ENCODE results near the gene ANKRD24. TPM values are rescaled to one million over a fixed set of nuclear protein-coding genes. Genes with fewer than 3 reads are reported as not detected.
"Not testable (repeated sequence)": the region's sequence is repeated elsewhere in the genome, so short reads cannot be mapped to it uniquely, and the experiment has no call there.

Gene ANKRD24
- polyA plus RNA-seq, 1 experiment, result 0.11 TPM

GRCh38 chr19:4267901-4268815, 85.7 kb downstream of the ANKRD24 start:
- DNase-seq (ENCODE audit: low read depth, low spot score), result no peak
- H3K27me3 ChIP-seq (ENCODE audit: control insufficient read depth, insufficient read depth, low read length), result no peaks in the 10 kb centered on the region
- POLR2A ChIA-PET, result interaction anchor here (0.6 to 1.1 kb wide), 4 partner anchors 17 to 75 kb away, joined by 3 to 5 read pairs (median 4); partner anchors contain the start of genes MPND and YJU2
- no peak overlapping the region for H3K27ac ChIP-seq (ENCODE audit: low read depth, low read length)
- CTCF ChIA-PET, result interaction anchor here (0.6 to 4.2 kb wide), 13 partner anchors 9 to 692 kb away, joined by 3 to 58 read pairs (median 4); partner anchors contain the start of genes CHAF1A, MPND and YJU2
- no peak overlapping the region for H3K4me3 ChIP-seq (ENCODE audit: low read depth, low read length)
- TF ChIP-seq, protein P1, sequence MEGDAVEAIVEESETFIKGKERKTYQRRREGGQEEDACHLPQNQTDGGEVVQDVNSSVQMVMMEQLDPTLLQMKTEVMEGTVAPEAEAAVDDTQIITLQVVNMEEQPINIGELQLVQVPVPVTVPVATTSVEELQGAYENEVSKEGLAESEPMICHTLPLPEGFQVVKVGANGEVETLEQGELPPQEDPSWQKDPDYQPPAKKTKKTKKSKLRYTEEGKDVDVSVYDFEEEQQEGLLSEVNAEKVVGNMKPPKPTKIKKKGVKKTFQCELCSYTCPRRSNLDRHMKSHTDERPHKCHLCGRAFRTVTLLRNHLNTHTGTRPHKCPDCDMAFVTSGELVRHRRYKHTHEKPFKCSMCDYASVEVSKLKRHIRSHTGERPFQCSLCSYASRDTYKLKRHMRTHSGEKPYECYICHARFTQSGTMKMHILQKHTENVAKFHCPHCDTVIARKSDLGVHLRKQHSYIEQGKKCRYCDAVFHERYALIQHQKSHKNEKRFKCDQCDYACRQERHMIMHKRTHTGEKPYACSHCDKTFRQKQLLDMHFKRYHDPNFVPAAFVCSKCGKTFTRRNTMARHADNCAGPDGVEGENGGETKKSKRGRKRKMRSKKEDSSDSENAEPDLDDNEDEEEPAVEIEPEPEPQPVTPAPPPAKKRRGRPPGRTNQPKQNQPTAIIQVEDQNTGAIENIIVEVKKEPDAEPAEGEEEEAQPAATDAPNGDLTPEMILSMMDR (IDR thresholded peaks at IDR 0.05; ENCODE audit: low read depth, low read length), result no peak
- H3K9me3 ChIP-seq (ENCODE audit: control insufficient read depth, insufficient read depth, low read length), result peaks cover 11% of the 10 kb centered on the region

DNA sequence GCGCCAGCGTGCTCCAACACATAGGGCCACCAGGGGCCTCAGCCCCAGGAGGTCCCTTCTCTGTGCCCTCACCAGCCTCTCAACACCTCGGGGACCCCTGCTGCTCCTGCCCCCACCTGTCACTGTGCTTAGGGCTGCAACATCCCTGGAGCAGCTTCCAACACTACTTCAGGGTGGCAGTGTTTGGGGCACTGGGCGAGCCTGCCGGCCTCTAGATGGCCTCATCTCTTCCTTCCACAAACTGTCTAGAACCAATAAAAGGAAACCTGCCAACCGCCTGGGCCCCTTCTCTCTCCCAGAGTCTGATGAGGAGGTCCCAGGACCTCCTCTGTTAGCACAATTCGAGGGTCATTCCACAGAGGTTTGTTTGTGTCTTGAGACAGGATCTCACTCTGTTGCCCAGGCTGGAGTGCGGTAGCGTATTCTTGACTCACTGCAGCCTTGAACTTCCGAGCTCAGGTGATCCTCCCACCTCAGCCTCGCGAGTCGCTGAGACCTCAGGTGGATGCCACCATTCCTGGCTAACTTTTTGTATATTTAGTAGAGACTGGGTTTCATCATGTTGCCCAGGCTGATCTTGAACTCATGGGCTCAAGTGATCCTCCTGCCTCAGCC, 86.4 kb downstream of the ANKRD24 start:
- POLR2A ChIA-PET, result no interaction called here
- CTCF ChIA-PET, result interaction anchor here (1.0 to 4.2 kb wide), 3 partner anchors 75 to 367 kb away, joined by 3 to 58 read pairs (median 5); partner anchors contain the start of gene MPND
- no peaks in the 10 kb centered on the region for H3K27me3 ChIP-seq (ENCODE audit: control insufficient read depth, insufficient read depth, low read length)
- peaks cover 11% of the 10 kb centered on the region for H3K9me3 ChIP-seq (ENCODE audit: control insufficient read depth, insufficient read depth, low read length)
- DNase-seq (ENCODE audit: low read depth, low spot score), result no peak
- H3K4me3 ChIP-seq (ENCODE audit: low read depth, low read length), result no peak overlapping the region
- TF ChIP-seq, protein P1 (IDR thresholded peaks at IDR 0.05; ENCODE audit: low read depth, low read length), result no peak
- no peak overlapping the region for H3K27ac ChIP-seq (ENCODE audit: low read depth, low read length)

DNA sequence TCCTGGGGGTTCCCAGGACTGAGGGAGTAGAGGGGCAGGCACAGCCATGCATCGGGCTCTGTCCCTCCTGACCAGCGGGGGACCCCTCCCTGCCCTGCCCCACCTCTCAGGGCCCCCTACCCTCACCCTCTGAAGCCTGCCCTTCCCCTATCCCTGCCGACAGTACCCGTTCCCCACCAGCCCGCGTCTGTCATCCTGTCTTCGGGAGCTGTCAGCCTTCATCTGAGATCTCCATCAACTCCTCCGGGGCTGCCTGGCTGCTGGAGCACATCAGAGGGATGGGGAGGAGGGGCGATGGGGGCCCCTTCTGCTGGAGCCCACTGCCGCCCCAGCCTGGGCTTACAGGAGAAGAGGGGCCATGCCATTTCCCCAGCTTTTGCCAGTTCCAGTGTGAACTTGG, 90.4 kb downstream of the ANKRD24 start:
- Histone ChIP-seq H3K4me3 (ENCODE audit: low read depth, low read length) (no peak overlapping the region), H3K27me3 (ENCODE audit: control insufficient read depth, insufficient read depth, low read length) (peaks cover 2% of the 10 kb centered on the region), H3K27ac (ENCODE audit: low read depth, low read length) (no peak overlapping the region), H3K9me3 (ENCODE audit: control insufficient read depth, insufficient read depth, low read length) (peaks cover 11% of the 10 kb centered on the region)
- TF ChIP-seq, protein P1 (IDR thresholded peaks at IDR 0.05; ENCODE audit: low read depth, low read length), result no peak
- CTCF ChIA-PET, result no interaction called here
- POLR2A ChIA-PET, result no interaction called here
- no peak for DNase-seq (ENCODE audit: low read depth, low spot score)

- POLR2A ChIA-PET; DNase-seq (ENCODE audit: low read depth, low spot score); H3K4me3 ChIP-seq (ENCODE audit: low read depth, low read length); H3K27ac ChIP-seq (ENCODE audit: low read depth, low read length); CTCF ChIA-PET: not testable (repeated sequence)
- peaks cover 11% of the 10 kb centered on the region for H3K9me3 ChIP-seq (ENCODE audit: control insufficient read depth, insufficient read depth, low read length)
- peaks cover 10% of the 10 kb centered on the region for H3K27me3 ChIP-seq (ENCODE audit: control insufficient read depth, insufficient read depth, low read length)
Measured at GRCh38 chr19:4274321-4274686, 91.8 kb downstream of the ANKRD24 start.

Other genes with a start within 250 kb of the ANKRD24 start
- gene NMRK2, start 249.6 kb upstream of the ANKRD24 start, polyA plus RNA-seq (2011; rRNA removed), result not detected in 2 replicates
- 105 and 149 TPM in 2 replicates for gene DAPK3, start 211.6 kb upstream of the ANKRD24 start, polyA plus RNA-seq (2011; rRNA removed)
- gene EEF2, start 197.2 kb upstream of the ANKRD24 start, polyA plus RNA-seq (2011; rRNA removed), result 1,648 and 1,697 TPM in 2 replicates
- 9.0 and 12.0 TPM in 2 replicates for gene PIAS4, start 175.0 kb upstream of the ANKRD24 start, polyA plus RNA-seq (2011; rRNA removed)
- gene ZBTB7A, start 115.8 kb upstream of the ANKRD24 start, polyA plus RNA-seq (2011; rRNA removed), result 2.7 and 4.0 TPM in 2 replicates
- gene MAP2K2, start 58.6 kb upstream of the ANKRD24 start, polyA plus RNA-seq (2011; rRNA removed), result 65.1 and 104 TPM in 2 replicates
- gene CREB3L3, start 29.1 kb upstream of the ANKRD24 start, polyA plus RNA-seq (2011; rRNA removed), result not detected in 2 replicates
- gene SIRT6, start 126 bp upstream of the ANKRD24 start, polyA plus RNA-seq (2011; rRNA removed), result 12.6 and 16.0 TPM in 2 replicates
- gene EBI3, start 46.8 kb downstream of the ANKRD24 start, polyA plus RNA-seq (2011; rRNA removed), result 1.1 and 1.3 TPM in 2 replicates
- gene YJU2, start 64.4 kb downstream of the ANKRD24 start, polyA plus RNA-seq (2011; rRNA removed), result 10.2 and 13.0 TPM in 2 replicates
- not detected in 2 replicates for gene SHD, start 96.6 kb downstream of the ANKRD24 start, polyA plus RNA-seq (2011; rRNA removed)
- not detected in 2 replicates for gene TMIGD2, start 119.7 kb downstream of the ANKRD24 start, polyA plus RNA-seq (2011; rRNA removed)
- gene FSD1, start 121.9 kb downstream of the ANKRD24 start, polyA plus RNA-seq (2011; rRNA removed), result 6.8 and 8.9 TPM in 2 replicates
- gene STAP2, start 156.1 kb downstream of the ANKRD24 start, polyA plus RNA-seq (2011; rRNA removed), result 5.3 and 7.4 TPM in 2 replicates
- gene MPND, start 160.9 kb downstream of the ANKRD24 start, polyA plus RNA-seq (2011; rRNA removed), result 5.1 and 6.5 TPM in 2 replicates
- gene SH3GL1, start 217.9 kb downstream of the ANKRD24 start, polyA plus RNA-seq (2011; rRNA removed), result 40.2 and 57.9 TPM in 2 replicates
- 5.0 and 6.0 TPM in 2 replicates for gene CHAF1A, start 220.0 kb downstream of the ANKRD24 start, polyA plus RNA-seq (2011; rRNA removed)